Measurements from ENCODE around the gene KBTBD3.

DNA sequence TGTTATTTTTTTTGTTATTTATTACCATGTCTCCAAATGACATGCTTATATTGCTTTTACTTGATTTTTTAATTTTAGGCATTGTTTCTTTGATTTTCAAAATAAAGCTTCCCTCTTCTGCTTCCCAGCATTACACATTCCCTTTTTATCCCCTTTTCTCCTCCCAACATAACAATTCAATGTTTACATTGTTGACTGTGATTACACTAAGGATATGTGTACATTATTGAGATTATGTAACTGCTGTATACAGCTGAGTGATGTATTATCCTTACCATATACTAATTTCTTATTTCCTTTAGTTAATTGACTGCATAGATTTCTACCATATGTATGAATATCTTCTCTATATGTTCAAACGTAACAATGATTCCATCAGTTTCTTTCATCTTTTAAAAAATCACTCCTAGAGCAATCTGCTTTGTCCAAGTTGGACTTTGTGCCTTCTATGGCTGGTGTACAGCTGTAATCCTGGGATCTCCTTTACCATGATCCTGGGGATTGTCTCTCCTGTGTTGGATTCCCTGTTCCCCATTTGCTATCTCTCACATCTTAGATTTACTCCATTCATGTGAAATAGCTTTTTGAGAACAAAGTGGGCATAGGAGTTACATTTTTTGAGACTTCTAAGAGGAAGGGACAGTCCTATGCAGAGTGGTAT, 21.9 kb upstream of the KBTBD3 start:
- TF ChIP-seq, protein P1, sequence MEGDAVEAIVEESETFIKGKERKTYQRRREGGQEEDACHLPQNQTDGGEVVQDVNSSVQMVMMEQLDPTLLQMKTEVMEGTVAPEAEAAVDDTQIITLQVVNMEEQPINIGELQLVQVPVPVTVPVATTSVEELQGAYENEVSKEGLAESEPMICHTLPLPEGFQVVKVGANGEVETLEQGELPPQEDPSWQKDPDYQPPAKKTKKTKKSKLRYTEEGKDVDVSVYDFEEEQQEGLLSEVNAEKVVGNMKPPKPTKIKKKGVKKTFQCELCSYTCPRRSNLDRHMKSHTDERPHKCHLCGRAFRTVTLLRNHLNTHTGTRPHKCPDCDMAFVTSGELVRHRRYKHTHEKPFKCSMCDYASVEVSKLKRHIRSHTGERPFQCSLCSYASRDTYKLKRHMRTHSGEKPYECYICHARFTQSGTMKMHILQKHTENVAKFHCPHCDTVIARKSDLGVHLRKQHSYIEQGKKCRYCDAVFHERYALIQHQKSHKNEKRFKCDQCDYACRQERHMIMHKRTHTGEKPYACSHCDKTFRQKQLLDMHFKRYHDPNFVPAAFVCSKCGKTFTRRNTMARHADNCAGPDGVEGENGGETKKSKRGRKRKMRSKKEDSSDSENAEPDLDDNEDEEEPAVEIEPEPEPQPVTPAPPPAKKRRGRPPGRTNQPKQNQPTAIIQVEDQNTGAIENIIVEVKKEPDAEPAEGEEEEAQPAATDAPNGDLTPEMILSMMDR (IDR thresholded peaks at IDR 0.05; ENCODE audit: low read length), result no peak
- TF ChIP-seq EZH2 (IDR thresholded peaks at IDR 0.05; ENCODE audit: borderline replicate concordance, low read length), result no peak

Measured in OCI-LY1 (cell line).